ENCODE results near the gene POLR2L. TPM values are rescaled to one million over a fixed set of nuclear protein-coding genes. Genes with fewer than 3 reads are reported as not detected.
A peak's percentile ranks its signal among the peaks of the same experiment; 100 is the strongest.

The POLR2L gene
- total RNA-seq, 1 donor from 2014 or later: 142 TPM

- DNase-seq (ENCODE audit: low spot score): no peak
- Mint-ChIP-seq H3K27me3 (ENCODE audit: low read depth) (no peaks in the 10 kb centered on the region), H3K4me3 (ENCODE audit: unreplicated experiment) (no peak overlapping the region), H3K9me3 (ENCODE audit: low read depth) (no peaks in the 10 kb centered on the region), H3K4me1 (ENCODE audit: low read depth) (peaks cover 11% of the 10 kb centered on the region), H3K27ac (ENCODE audit: unreplicated experiment) (no peak overlapping the region), H3K36me3 (ENCODE audit: low read depth) (no peaks in the 10 kb centered on the region)
- peak; percentile 32 for TF ChIP-seq CTCF (IDR thresholded peaks at IDR 0.05)
Measured at GRCh38 chr11:850775-851763, 8.7 kb upstream of the POLR2L start.

GRCh38 chr11:849951-850774 lies 7.8 kb upstream of the POLR2L start:
- Mint-ChIP-seq H3K4me3 (ENCODE audit: unreplicated experiment) (peak overlapping the region; percentile 58), H3K27ac (ENCODE audit: unreplicated experiment) (no peak overlapping the region), H3K36me3 (ENCODE audit: low read depth) (no peaks in the 10 kb centered on the region)

GRCh38 chr11:849104-849824 lies 6.9 kb upstream of the POLR2L start:
- no peak for TF ChIP-seq CTCF (IDR thresholded peaks at IDR 0.05)
- H3K36me3 Mint-ChIP-seq (ENCODE audit: low read depth): no peaks in the 10 kb centered on the region
- no peak overlapping the region for H3K27ac Mint-ChIP-seq (ENCODE audit: unreplicated experiment)
- peaks cover 27% of the 10 kb centered on the region for H3K4me1 Mint-ChIP-seq (ENCODE audit: low read depth)
- no peaks in the 10 kb centered on the region for H3K9me3 Mint-ChIP-seq (ENCODE audit: low read depth)
- H3K27me3 Mint-ChIP-seq (ENCODE audit: low read depth): no peaks in the 10 kb centered on the region
- peak overlapping the region; percentile 64 for H3K4me3 Mint-ChIP-seq (ENCODE audit: unreplicated experiment)
- DNase-seq (ENCODE audit: low spot score): no peak

More at GRCh38 chr11:849951-850774, 7.8 kb upstream of the POLR2L start:
- DNase-seq (ENCODE audit: low spot score): no peak
- no peak for TF ChIP-seq CTCF (IDR thresholded peaks at IDR 0.05)
- no peaks in the 10 kb centered on the region for H3K27me3 Mint-ChIP-seq (ENCODE audit: low read depth)
- peaks cover 20% of the 10 kb centered on the region for H3K4me1 Mint-ChIP-seq (ENCODE audit: low read depth)
- no peaks in the 10 kb centered on the region for H3K9me3 Mint-ChIP-seq (ENCODE audit: low read depth)

GRCh38 chr11:848380-848931 lies 6.1 kb upstream of the POLR2L start:
- H3K9me3 Mint-ChIP-seq (ENCODE audit: low read depth): no peaks in the 10 kb centered on the region
- DNase-seq (ENCODE audit: low spot score): no peak
- no peaks in the 10 kb centered on the region for H3K27me3 Mint-ChIP-seq (ENCODE audit: low read depth)
- no peak overlapping the region for H3K4me3 Mint-ChIP-seq (ENCODE audit: unreplicated experiment)
- peak; percentile 85 for TF ChIP-seq CTCF (IDR thresholded peaks at IDR 0.05)
- no peak overlapping the region for H3K27ac Mint-ChIP-seq (ENCODE audit: unreplicated experiment)
- peaks cover 35% of the 10 kb centered on the region for H3K4me1 Mint-ChIP-seq (ENCODE audit: low read depth)
- H3K36me3 Mint-ChIP-seq (ENCODE audit: low read depth): no peaks in the 10 kb centered on the region

Measured in chondrocyte (in vitro differentiated cells).